GM23338 (cell line): ENCODE measurements around the gene MYOC.
A peak's percentile ranks its signal among the peaks of the same experiment; 100 is the strongest.

Source experiments
- CREB1 ChIP-seq: fragments of 250-450 bp; sonication (Bioruptor Pico); IDR thresholded peaks from 2 replicates; pipeline ENCODE4 v1.5.0; 2020; ENCODE audit warnings: low read depth, mild to moderate bottlenecking, moderate library complexity
- EZH2 ChIP-seq: fragments of 200-600 bp; sonication (generic); IDR thresholded peaks from one replicate; pipeline ENCODE4 v1.8.0; 2017; ENCODE audit warnings: antibody characterized with exemption, mild to moderate bottlenecking, low read depth; ENCODE audit not compliant: unreplicated experiment
- JUNB ChIP-seq: IDR thresholded peaks from one replicate; pipeline ENCODE4 v1.6.1; 2016; ENCODE audit warnings: antibody characterized with exemption; ENCODE audit not compliant: unreplicated experiment
- POLR2AphosphoS5 ChIP-seq: IDR thresholded peaks from 2 replicates; pipeline ENCODE4 v1.6.1; 2016; ENCODE audit warnings: antibody characterized with exemption, low read depth
- ZNF331 ChIP-seq: fragments of 250-450 bp; sonication (Bioruptor Pico); IDR thresholded peaks from 2 replicates; pipeline ENCODE4 v1.5.0; 2020; ENCODE audit warnings: low read depth, mild to moderate bottlenecking, moderate library complexity
- TF ChIP-seq, protein P1 (sequence below), 2 experiments: fragments of 200-600 bp in 1 of 2; sonication (generic) in 1 of 2; conservative IDR thresholded peaks; 2 replicates each; pipeline versions ENCODE4 v1.5.1 to v1.6.1; 2016 to 2017; ENCODE audit warnings: antibody characterized with exemption in 2 of 2, low read depth in 2 of 2, mild to moderate bottlenecking in 2 of 2, moderate library complexity in 1 of 2
- TF ChIP-seq, protein P2 (sequence below): IDR thresholded peaks from one replicate; pipeline ENCODE4 v1.6.1; 2018; ENCODE audit warnings: antibody characterized with exemption; ENCODE audit not compliant: unreplicated experiment
- TF ChIP-seq, protein P3 (sequence below): IDR thresholded peaks from 2 replicates; pipeline ENCODE4 v1.6.1; 2016; ENCODE audit warnings: antibody characterized with exemption

DNA sequence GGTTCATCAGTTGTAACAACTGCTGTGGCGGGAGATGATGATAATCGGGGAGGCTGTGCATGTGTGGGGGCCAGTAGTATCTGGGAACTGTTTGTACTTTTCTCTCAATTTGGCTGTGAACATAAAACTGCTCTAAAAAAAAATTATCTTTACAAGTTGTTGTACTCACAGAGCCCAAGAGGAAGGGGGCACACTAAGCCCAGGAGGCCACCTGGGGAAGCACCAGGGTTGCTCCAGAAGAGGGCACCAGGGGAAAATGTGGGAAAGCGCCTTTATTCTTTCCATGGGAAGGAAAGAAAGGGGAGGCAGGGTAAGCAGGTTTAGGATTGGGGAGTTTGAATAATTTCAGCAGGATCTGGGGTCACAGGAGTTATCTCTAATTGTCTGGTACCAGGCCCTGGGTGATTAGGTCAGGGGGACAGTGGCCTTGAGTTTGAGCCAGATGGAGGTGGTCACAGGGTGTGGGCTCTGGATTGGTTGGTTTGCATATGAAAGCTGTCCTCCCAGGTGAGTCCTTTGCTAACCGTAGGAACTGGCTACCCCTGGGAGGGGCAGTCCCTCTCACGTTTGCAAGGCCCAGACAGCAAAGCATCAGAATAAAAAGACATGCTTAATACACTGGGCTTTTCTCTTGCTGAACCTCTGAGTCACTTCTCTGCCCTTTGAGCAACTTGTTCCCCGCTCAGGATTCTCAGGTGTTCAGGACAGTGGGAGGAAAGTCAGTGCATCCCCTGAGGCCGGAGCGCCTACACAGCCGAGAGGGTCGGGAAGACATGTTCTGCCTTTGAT is 11.2 kb downstream of the MYOC start:
- TF ChIP-seq, protein P1, sequence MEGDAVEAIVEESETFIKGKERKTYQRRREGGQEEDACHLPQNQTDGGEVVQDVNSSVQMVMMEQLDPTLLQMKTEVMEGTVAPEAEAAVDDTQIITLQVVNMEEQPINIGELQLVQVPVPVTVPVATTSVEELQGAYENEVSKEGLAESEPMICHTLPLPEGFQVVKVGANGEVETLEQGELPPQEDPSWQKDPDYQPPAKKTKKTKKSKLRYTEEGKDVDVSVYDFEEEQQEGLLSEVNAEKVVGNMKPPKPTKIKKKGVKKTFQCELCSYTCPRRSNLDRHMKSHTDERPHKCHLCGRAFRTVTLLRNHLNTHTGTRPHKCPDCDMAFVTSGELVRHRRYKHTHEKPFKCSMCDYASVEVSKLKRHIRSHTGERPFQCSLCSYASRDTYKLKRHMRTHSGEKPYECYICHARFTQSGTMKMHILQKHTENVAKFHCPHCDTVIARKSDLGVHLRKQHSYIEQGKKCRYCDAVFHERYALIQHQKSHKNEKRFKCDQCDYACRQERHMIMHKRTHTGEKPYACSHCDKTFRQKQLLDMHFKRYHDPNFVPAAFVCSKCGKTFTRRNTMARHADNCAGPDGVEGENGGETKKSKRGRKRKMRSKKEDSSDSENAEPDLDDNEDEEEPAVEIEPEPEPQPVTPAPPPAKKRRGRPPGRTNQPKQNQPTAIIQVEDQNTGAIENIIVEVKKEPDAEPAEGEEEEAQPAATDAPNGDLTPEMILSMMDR (conservative IDR thresholded peaks at IDR 0.05; ENCODE audit: low read depth in 2 of 2), result peak; percentile 45 to 50
- TF ChIP-seq POLR2AphosphoS5, result no peak
- TF ChIP-seq, protein P2, sequence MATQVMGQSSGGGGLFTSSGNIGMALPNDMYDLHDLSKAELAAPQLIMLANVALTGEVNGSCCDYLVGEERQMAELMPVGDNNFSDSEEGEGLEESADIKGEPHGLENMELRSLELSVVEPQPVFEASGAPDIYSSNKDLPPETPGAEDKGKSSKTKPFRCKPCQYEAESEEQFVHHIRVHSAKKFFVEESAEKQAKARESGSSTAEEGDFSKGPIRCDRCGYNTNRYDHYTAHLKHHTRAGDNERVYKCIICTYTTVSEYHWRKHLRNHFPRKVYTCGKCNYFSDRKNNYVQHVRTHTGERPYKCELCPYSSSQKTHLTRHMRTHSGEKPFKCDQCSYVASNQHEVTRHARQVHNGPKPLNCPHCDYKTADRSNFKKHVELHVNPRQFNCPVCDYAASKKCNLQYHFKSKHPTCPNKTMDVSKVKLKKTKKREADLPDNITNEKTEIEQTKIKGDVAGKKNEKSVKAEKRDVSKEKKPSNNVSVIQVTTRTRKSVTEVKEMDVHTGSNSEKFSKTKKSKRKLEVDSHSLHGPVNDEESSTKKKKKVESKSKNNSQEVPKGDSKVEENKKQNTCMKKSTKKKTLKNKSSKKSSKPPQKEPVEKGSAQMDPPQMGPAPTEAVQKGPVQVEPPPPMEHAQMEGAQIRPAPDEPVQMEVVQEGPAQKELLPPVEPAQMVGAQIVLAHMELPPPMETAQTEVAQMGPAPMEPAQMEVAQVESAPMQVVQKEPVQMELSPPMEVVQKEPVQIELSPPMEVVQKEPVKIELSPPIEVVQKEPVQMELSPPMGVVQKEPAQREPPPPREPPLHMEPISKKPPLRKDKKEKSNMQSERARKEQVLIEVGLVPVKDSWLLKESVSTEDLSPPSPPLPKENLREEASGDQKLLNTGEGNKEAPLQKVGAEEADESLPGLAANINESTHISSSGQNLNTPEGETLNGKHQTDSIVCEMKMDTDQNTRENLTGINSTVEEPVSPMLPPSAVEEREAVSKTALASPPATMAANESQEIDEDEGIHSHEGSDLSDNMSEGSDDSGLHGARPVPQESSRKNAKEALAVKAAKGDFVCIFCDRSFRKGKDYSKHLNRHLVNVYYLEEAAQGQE, result no peak
- TF ChIP-seq ZNF331, result no peak
- no peak for TF ChIP-seq JUNB
- no peak for TF ChIP-seq EZH2
- TF ChIP-seq, protein P3, sequence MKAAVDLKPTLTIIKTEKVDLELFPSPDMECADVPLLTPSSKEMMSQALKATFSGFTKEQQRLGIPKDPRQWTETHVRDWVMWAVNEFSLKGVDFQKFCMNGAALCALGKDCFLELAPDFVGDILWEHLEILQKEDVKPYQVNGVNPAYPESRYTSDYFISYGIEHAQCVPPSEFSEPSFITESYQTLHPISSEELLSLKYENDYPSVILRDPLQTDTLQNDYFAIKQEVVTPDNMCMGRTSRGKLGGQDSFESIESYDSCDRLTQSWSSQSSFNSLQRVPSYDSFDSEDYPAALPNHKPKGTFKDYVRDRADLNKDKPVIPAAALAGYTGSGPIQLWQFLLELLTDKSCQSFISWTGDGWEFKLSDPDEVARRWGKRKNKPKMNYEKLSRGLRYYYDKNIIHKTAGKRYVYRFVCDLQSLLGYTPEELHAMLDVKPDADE, result no peak
- no peak for TF ChIP-seq CREB1 (CRISPR knock-in tag)
